ENCODE measurements around the gene ARID3A. TPM values are rescaled to one million over a fixed set of nuclear protein-coding genes. Genes with fewer than 3 reads are reported as not detected.

Gene ARID3A
- total and polyA plus RNA-seq, 2 of the 8 experiments (the other 6 are each of a cell fraction or from before 2014, with no cell fraction given): 40.5 to 77.4 TPM

- no peaks in the 10 kb centered on the region for H4K20me1 ChIP-seq (replicated peaks in 1 of 2; ENCODE audit: control insufficient read depth in 1 of 2, insufficient read depth in 2 of 2, low read length in 2 of 2)
- peaks cover 0 to 3% (median 0%) of the 10 kb centered on the region in 4 experiments; a peak in 1 of 7 replicates for H3K4me1 ChIP-seq (replicated peaks in 1 of 4; ENCODE audit: control insufficient read depth in 3 of 4, insufficient read depth in 4 of 4, low read length in 3 of 4)
- no peak overlapping the region for H3K4me2 ChIP-seq (ENCODE audit: insufficient read depth in 1 of 2, low read depth in 2 of 2, low read length in 2 of 2)
- TF ChIP-seq, protein P1, sequence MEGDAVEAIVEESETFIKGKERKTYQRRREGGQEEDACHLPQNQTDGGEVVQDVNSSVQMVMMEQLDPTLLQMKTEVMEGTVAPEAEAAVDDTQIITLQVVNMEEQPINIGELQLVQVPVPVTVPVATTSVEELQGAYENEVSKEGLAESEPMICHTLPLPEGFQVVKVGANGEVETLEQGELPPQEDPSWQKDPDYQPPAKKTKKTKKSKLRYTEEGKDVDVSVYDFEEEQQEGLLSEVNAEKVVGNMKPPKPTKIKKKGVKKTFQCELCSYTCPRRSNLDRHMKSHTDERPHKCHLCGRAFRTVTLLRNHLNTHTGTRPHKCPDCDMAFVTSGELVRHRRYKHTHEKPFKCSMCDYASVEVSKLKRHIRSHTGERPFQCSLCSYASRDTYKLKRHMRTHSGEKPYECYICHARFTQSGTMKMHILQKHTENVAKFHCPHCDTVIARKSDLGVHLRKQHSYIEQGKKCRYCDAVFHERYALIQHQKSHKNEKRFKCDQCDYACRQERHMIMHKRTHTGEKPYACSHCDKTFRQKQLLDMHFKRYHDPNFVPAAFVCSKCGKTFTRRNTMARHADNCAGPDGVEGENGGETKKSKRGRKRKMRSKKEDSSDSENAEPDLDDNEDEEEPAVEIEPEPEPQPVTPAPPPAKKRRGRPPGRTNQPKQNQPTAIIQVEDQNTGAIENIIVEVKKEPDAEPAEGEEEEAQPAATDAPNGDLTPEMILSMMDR (IDR thresholded peaks at IDR 0.05; ENCODE audit: control extremely low read depth in 1 of 3, insufficient read depth in 1 of 3, low read depth in 1 of 3, low read length in 3 of 3): no peak
- TF ChIP-seq, protein P2, sequence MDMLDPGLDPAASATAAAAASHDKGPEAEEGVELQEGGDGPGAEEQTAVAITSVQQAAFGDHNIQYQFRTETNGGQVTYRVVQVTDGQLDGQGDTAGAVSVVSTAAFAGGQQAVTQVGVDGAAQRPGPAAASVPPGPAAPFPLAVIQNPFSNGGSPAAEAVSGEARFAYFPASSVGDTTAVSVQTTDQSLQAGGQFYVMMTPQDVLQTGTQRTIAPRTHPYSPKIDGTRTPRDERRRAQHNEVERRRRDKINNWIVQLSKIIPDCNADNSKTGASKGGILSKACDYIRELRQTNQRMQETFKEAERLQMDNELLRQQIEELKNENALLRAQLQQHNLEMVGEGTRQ (IDR thresholded peaks at IDR 0.05; ENCODE audit: low read length): no peak
- TF ChIP-seq MAFK (IDR thresholded peaks at IDR 0.05; ENCODE audit: low read depth, low read length) (no peak), KDM1A (IDR thresholded peaks at IDR 0.05; ENCODE audit: borderline replicate concordance, low read length) (0 out of 2 replicates have a peak, but pooled peaks have one; percentile 13), GABPA (IDR thresholded peaks at IDR 0.05; ENCODE audit: borderline replicate concordance, insufficient read depth, low read length) (no peak)
- ChIA-PET POLR2A (ENCODE audit: partially characterized antibody) (interaction anchor here (0.6 to 0.7 kb wide), 2 partner anchors 12 to 49 kb away, joined by 3 to 5 read pairs; partner anchors contain the start of gene WDR18), CTCF (ENCODE audit: partially characterized antibody) (interaction anchor here (0.6 to 2.6 kb wide), 5 partner anchors 40 to 242 kb away, joined by 3 to 23 read pairs (median 3); no protein-coding TSS in a partner anchor)
- no peak overlapping the region for H2BK12ac ChIP-seq (ENCODE audit: low read depth, low read length)
- H2BK15ac ChIP-seq (ENCODE audit: low read length): no peak overlapping the region
- no peak overlapping the region for H3K23ac ChIP-seq (ENCODE audit: insufficient read length)
- H3K4ac ChIP-seq (replicated peaks; ENCODE audit: insufficient read length, low read depth, low read length): no peak overlapping the region
- FAIRE-seq (no peak), DNase-seq (ENCODE audit: low read depth in 1 of 2, low spot score in 2 of 2) (no peak)
- no peak overlapping the region for H3K18ac ChIP-seq (ENCODE audit: extremely low read depth, low read length)
- H2BK5ac ChIP-seq (ENCODE audit: low read depth, low read length): no peak overlapping the region
- no peak overlapping the region for H2AFZ ChIP-seq (ENCODE audit: low read length)
- H3K79me1 ChIP-seq (ENCODE audit: low read depth, low read length): no peaks in the 10 kb centered on the region
- H3K27ac ChIP-seq (ENCODE audit: low read depth, low read length): no peak overlapping the region
- peaks cover 9 to 47% (median 24%) of the 10 kb centered on the region in 4 experiments; a peak in 7 of 8 replicates for H3K36me3 ChIP-seq (ENCODE audit: control insufficient read depth in 2 of 4, insufficient read depth in 4 of 4, low read length in 3 of 4)
- no peak overlapping the region for H3K4me3 ChIP-seq (ENCODE audit: extremely low read depth in 1 of 4, insufficient read depth in 2 of 4, low read depth in 3 of 4, low read length in 4 of 4)
- H2BK20ac ChIP-seq (ENCODE audit: low read length): no peak overlapping the region
- WGBS, 2 experiments (ENCODE audit: extremely low coverage in 1 of 2, insufficient coverage in 1 of 2, insufficient read length in 1 of 2, insufficient replicate concordance in 2 of 2, low coverage in 1 of 2, low lambda C conversion rate in 2 of 2, missing lambda C conversion rate in 1 of 2): 96% methylated on average over 6 of the region's 6 CpGs; no CpG with 5 or more reads in 1 of the 2 experiments
- H3K9ac ChIP-seq (replicated peaks in 1 of 4; ENCODE audit: extremely low read depth in 1 of 4, low read depth in 3 of 4, low read length in 3 of 4): no peak overlapping the region
- H3K27me3 ChIP-seq (replicated peaks in 1 of 4; ENCODE audit: control insufficient read depth in 3 of 4, extremely low read depth in 1 of 4, insufficient read depth in 3 of 4, low read length in 3 of 4): no peaks in the 10 kb centered on the region
- H3K56ac ChIP-seq (replicated peaks; ENCODE audit: insufficient read length, low read depth, low read length): no peak overlapping the region
- H3K79me2 ChIP-seq (ENCODE audit: control insufficient read depth in 1 of 2, insufficient read depth in 2 of 2, low read length in 2 of 2): no peaks in the 10 kb centered on the region
- no peak overlapping the region for H4K5ac ChIP-seq (ENCODE audit: insufficient read length, low read depth, low read length)
- no peak overlapping the region for H2BK120ac ChIP-seq (replicated peaks; ENCODE audit: low read depth, low read length)
- no peak overlapping the region for H2AK5ac ChIP-seq (ENCODE audit: low read depth, low read length)
- H3K14ac ChIP-seq (ENCODE audit: insufficient read length): no peak overlapping the region
- no peak overlapping the region for H4K91ac ChIP-seq (replicated peaks; ENCODE audit: insufficient read length, low read length)
- H3K9me3 ChIP-seq (ENCODE audit: insufficient read depth in 2 of 2, low read depth in 1 of 2, low read length in 1 of 2): peaks cover 5 to 11% of the 10 kb centered on the region in 2 experiments
- H3K23me2 ChIP-seq (ENCODE audit: low read depth, low read length): no peaks in the 10 kb centered on the region
- no peak overlapping the region for H4K8ac ChIP-seq (ENCODE audit: extremely low read depth, insufficient read depth, low read length)
Observed at GRCh38 chr19:972281-972680, 46.4 kb downstream of the ARID3A start.
